AG10803 (cell line): Measurements from ENCODE around the gene CYTIP.

Experiments used
- DNase-seq: peaks from one replicate; pipeline ENCODE4 v3.0.0; 2010; ENCODE audit warnings: low read depth
- H3K4me3 ChIP-seq: 2 replicates; pipeline ENCODE4 v1.5.1; 2011; ENCODE audit warnings: mild to moderate bottlenecking, low read length, control low read depth
- CTCF ChIP-seq: conservative IDR thresholded peaks from 2 replicates; pipeline ENCODE4 v1.5.1; 2011; ENCODE audit warnings: mild to moderate bottlenecking, low read length, control low read depth, inconsistent platforms

Gene CYTIP

GRCh38 chr2:157443090-157443489 lies 799 bp downstream of the CYTIP start:
- H3K4me3 ChIP-seq: no peak overlapping the region
- TF ChIP-seq CTCF: no peak

DNA sequence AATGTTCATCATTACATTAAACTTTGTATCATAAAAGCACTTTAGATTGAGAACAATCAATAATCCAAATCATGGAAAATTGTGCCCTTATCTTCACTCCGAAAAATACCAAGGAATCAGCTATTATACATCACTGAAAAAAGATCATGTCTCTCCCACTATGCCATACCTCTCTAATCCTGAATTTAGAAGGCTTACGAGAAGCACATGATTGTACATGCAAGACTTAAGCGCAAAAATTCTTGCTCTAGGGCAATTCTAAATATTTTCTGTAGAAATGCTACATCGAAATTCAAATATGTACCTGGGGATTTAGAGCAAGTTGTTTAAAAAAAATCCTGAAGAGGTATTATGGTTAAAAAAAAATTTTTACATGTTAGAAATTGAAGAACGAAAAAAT lies 1.3 kb downstream of the CYTIP start:
- H3K4me3 ChIP-seq: no peak overlapping the region
- no peak for DNase-seq
- no peak for TF ChIP-seq CTCF

More at GRCh38 chr2:157443090-157443489, 799 bp downstream of the CYTIP start:
- no peak for DNase-seq

DNA sequence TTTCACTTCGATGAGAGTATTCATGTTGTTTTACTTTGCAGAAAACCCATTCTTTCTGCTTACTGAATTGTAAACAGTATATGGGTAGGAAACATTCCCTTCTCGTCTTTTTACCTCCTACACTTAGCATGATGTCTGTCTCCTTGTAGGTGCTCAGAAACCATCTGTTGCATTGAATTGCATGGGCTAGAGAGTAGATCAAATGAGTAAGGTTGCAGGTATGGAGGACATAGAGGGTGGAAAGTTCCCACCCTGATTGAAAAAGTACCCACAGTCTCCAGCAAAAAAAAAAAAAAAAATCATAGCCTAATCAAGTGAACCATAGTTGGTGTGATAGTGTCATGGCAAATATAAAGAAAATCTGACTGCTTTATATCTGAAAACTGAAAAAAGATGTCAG lies 1.7 kb downstream of the CYTIP start:
- no peak overlapping the region for H3K4me3 ChIP-seq
- DNase-seq: no peak
- TF ChIP-seq CTCF: no peak

GRCh38 chr2:157441072-157441454 lies 2.8 kb downstream of the CYTIP start:
- TF ChIP-seq CTCF: no peak
- no peak overlapping the region for H3K4me3 ChIP-seq
- no peak for DNase-seq

- no peak for TF ChIP-seq CTCF
Measured at GRCh38 chr2:157440404-157441071, 3.4 kb downstream of the CYTIP start.

GRCh38 chr2:157439824-157440186 lies 4.1 kb downstream of the CYTIP start:
- TF ChIP-seq CTCF: no peak
- H3K4me3 ChIP-seq: no peak overlapping the region
- no peak for DNase-seq

More at GRCh38 chr2:157440404-157441071, 3.4 kb downstream of the CYTIP start:
- no peak overlapping the region for H3K4me3 ChIP-seq
- DNase-seq: no peak
